Measurements from ENCODE around the gene CXCL13.
"Not testable (repeated sequence)": the region's sequence is repeated elsewhere in the genome, so short reads cannot be mapped to it uniquely, and the experiment has no call there.

The CXCL13 gene

DNA sequence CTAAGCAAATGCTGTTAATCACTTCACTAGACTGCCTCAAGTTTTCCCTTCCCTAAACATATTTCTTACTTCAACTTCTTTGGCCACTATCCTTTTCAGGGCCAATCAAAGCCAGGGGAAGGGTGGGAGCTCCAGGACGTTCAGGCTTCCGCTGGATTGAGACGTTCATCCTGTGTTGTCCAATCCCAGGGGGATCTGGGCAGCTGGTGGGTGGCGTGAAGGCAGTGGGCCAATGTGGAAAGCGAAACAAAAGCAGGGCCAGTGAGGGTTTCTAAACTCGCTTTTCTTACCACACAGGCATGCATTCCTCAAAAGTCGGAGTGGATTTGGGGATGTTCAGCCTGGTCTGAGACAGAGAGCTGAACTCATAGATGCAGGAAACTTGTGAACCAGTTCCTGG lies 7.6 kb downstream of the CXCL13 start:
- no peak for DNase-seq

DNA sequence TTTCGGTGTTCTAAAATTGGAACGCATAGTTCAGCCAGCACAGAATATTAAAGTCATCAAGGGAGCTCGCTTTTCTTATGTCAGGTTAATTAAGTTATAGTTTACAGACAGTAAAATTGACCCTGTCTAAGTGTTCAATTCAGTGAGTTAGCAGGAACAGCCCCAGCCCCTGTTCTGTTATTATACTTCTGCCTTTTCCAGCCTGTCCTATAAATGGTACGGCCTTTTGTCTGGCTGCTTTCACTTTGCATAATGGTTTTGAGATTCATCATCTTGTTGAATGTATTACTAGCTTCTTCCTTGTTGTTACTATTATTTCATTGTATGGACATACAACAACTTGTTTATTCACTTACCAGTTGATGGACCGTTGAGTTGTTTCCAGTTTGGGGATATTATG lies 9.5 kb downstream of the CXCL13 start:
- no peak for DNase-seq

DNA sequence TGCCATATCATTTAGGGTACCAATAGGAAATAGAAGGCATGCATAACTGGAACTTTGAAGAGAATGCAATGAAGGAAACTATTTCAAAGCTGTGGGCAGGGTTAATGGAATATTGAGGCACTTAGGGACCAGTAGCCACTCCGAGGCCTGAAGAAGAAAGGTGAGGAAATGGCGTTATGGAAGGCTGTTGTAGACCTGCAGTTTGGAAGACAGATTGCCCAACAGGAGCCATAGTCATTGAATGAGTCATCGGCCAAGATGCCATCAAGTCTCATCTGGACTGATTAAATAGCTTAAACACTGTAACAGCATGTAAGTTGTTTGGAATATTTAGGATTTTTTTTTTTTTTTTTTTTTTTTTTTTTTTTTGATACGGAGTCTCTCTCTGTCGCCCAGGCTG lies 11.6 kb downstream of the CXCL13 start:
- no peak for DNase-seq

DNA sequence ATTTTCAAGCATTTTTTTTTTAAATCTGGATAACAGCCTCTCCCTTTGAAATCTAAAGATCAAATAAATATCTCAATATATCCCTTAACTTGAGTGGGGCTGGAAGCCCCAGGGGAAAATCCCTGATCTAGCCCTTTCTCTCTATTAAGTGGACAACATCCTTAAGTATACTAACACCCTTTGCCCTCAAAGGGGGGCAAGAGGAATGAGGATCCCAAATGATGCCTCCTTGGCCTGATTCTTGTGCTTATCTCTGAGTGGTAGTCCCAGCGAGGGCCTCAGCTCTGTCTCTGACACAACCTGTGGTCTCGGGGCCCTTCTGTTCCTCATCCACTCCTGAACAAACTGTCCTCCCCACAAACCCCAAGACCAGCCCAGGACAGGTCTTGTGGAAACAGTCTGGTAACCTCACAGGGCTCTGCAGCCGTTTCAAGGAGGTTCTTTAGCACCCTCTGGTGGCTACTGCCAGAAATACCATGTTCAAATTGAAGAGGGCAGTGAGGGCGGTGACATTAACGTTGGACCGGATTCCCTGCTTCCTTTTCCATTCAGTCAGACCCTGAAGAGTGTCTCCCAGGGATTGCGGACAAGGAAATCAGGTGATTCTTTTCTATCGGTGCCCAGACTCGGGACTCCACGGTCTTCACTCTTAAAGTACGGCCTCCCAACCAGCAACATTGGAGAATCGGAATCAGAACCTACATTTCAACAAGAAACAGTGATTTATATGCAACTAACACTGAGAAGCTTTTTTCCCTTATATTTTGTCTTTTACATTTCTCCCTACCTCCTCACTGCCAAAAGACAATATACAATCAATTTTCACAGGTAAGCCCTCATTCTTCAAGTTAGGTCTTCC lies 13.0 kb downstream of the CXCL13 start:
- no peak for DNase-seq

DNA sequence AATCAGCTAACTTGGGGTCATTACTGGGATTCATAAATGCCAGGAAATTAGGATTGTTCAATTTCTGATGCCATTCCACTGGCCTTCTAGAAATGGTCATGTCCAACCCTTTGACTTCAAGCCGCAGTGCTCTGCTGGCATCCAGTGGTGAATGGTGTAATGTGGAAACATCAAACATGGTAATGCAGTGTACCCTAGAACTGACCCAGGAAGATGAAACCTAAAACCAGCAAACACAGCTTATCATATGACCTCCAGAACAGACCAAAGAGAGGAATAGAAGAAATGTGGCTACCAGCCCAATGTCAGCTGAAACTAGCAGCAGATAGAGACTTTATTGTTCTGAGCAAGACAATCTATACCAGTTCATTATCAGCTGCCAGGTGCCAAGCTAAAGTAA lies 13.8 kb downstream of the CXCL13 start:
- DNase-seq = no peak

DNA sequence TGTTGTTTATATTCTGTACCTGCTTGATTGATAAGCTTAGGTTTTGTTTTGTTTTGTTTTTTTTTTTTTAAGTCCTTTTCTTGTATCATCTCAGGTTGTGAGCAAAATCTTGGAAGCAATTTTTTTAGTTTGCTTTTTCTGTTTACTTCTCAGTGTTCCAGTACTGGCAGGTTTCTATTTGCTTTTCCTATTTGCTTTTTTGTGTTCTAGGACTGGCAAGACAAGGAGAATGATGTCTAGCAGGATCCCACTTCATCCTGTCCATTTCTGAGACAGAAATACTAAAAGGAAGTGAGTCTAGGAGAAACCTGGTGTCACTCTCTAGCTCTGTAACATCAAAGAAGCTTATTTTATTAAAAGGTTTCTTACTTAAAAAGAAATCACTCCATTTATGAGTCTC lies 15.6 kb downstream of the CXCL13 start:
- DNase-seq = no peak

DNA sequence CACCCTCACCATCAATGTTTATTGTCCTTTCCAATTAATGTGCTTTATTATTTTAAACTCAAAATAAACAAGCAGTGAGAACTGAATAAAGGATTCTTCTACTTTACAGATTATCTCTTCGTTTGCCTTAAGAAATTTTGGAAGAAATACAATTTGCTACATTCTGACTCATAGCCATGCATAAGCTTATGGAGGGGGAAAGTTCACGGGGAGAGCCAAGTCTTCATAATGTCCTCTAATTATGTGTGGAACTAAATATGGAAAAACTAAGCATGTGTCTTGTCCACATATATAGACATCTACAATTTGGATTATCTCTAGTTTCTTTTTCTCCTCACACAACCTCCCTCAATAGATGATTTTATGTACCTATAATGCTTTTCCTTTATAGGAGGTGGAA lies 17.5 kb downstream of the CXCL13 start:
- no peak for DNase-seq

DNA sequence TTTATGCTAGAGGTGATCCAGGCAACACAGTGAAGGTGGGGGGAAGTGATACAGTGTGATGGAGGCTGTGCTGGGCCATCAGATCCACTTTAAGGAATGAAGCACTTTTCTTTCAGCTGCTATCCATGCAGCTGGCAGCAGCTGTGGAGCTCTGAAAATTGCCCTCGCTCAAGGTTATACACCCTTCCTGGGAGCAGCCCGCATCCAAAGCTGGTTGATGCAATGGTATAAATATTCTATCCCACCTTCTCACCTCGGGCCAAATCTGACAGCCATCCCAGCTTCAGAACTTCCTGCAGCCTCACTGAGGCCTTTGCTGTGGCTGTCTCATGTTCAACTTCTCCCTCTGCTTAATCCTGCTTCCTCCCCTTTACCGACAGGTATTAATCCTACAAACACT lies 18.6 kb downstream of the CXCL13 start:
- no peak for DNase-seq

DNA sequence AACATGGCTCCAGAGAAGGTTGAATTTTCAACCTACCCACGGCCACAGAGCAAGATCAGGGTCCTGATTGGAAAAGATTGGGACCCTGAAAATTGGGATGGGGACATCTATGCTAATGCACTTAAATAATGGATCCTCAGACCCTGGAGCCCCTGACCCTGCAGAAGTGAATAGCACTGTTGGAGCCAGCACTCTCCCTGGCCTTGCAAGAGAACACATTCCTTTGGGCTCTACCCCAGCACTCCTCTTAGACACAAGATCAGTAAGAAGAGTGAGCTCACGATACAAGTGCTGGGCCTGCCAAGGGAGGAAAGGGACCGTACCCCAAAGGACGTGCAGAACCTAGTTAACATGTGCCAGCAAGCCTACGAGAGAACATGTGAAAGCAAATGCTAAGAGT lies 19.9 kb downstream of the CXCL13 start:
- no peak for DNase-seq

DNA sequence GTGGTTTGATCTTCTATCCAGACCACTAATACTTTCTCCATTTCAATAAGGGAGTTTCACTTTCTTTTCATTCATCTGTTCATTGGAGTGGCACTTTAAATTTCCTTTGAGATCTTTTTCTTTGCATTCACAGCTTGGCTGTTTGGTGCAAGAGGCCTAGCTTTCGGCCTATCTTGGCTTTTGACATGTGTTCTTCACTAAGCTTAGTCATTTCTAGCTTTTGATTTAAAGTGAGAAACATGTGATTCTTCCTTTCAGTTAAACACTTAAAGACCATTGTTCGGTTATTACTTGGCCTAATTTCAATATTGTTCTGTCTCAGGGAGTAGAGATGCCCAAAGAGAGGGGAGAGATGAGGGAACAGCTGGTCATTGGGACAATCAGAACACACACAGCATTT lies 24.3 kb downstream of the CXCL13 start:
- DNase-seq = no peak

DNA sequence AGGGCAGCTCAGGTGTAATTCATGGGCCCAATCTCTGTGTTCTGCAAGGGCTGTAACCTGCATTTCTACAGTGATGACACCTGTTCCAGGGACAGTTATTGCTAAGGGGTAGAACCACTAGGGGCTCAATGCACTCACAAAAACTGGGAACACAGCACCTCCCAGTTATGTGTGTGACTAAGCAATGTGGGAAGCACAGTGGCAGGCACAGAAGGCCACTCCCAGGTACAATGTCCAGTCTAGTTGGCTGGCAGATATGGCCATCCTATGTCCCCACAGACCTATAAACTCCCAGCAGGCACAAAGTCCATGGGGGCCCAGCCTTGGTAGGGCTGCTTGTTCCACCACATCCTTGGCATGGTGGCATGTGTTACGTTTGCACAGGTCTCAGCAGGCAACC lies 25.7 kb downstream of the CXCL13 start:
- DNase-seq = no peak

DNA sequence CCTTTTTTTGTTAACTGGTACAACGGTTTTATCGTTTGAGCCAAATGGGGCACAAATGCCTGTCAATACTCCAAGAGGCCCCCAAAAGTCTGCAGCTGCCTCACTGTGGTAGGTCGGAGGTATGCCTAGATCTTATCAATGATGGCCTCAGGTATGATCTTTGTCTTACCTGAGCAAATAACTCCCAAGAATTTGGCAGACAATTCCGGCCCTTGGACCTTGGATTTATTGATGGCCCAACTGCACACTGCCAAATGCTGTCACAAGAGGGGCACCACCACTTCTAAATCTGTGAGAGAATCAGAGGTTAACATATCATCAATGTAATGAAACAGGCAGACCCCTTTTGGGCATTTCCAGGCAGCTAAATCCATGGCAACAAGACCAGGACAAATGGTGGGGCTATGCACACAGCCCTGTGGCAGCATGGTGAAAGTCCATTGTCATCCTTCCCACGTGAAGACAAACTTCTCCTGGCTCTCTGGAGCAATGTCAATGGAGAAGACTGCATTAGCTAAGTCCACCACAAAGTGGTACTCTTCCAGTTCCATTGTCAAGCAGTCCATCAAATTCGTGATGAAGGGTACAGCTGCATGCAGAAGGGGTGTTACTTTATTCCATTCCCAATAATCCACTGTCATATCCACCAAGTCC lies 28.6 kb downstream of the CXCL13 start:
- DNase-seq = no peak

DNA sequence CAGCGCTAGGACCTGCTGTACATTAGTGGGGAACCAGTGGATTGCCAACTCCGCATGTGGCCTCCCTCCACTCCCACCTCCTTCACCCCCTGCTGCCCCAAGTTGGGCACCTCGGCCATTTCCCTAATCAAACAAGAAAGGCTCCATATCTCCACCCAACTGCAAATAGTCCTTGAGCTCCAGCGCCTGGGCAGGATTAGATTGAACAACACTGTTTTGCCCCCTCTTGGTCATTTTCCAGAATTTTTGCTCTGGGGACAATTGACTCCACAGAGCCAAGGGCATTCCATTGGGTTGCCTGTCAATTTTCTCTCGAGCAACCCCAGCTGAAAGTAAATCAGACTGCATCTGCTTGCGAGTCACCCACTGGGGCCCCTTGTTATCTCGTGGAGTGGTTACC lies 29.6 kb downstream of the CXCL13 start:
- no peak for DNase-seq

DNA sequence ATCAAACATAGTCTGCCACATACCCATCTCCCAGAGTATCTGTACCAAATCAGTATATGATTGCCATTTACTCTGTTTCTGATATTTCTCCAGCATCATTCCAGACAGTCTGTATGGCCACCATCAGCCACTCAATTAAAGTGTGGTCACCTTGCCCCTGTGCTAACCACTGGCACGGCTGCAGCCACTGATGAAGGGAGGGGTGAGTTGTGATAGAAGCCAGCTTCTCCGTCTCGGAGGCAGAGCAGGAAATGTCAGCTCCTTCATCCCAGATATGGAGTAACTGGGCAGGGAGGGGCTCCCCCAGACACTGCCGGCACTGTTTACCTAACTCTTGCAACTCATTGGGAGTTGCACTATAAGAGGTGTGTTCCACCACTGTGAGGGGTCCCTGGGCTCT lies 30.3 kb downstream of the CXCL13 start:
- DNase-seq = no peak

DNA sequence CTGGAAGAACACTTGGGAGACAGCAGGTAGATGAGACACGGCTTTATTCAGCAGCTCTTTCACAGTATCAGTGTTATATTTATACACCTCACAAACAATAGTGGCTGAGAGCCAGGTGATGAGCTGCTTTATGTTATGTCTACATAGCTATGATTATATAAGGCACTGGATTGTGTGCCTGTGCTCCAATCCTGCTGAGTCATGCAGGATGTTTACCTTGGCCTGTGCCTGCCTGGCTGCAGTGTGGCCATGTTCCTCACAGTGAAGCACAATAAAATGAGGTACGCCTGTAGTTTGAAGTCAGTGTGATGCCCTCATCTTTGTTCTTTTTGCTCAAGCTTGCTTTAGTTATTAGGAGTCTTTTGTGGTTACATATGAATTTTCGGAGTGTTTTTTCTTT lies 31.3 kb downstream of the CXCL13 start:
- DNase-seq = no peak

DNA sequence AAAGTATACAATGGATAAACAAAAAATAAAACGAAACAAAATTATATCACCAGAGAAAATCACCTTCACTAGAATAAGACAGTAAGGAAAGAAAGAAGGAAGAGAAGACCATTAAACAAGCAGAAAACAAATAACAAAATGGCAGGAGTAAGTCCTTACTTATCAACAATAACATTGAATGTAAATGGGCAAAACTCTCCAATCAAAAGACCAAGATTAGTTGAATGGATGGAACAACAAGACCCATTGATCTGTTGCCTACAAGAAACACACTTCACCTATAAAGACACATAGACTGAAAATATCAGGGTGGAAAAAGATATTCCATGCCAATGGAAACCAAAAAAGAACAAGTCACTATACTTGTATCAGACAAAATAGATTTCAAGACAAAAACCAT lies 38.4 kb downstream of the CXCL13 start:
- DNase-seq = not testable (repeated sequence)

DNA sequence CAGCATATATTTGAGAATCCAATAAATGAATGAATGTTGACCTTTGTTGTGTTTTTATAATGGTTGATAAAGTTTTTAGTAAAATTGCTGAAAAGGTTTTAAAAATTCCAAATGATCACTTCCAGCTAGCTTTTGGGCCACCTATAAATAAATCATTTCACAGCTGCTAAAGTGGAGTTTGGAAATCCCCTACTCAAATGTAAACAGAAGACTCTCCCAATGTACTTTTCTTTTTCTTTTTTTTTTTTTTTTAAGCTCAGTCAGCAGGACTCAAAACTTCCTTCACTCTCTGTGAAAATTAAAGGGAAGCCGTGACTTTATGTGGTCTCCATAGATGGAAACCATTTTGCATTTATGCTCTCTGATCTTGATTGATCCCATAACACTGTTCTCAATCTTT lies 45.2 kb downstream of the CXCL13 start:
- DNase-seq = no peak

DNA sequence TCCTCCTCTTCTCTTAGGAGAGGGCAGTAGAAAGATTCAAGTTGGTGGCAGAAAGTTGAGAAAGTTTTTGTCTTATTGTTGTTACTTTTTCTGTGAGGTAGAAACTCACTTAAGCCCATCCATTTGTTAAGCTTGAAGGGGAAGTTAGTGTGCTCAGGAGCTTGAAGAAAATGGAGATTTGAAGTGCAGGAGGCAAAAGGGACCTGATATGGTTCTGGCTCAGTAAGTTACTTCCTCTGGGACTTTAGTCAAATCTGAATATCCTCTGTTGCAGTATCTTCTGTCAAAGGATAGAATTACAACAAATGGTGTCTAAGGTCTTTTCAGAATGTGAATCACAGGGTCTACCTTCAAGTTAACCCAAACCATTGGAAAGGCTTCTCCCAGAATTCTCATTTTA lies 46.2 kb downstream of the CXCL13 start:
- no peak for DNase-seq

DNA sequence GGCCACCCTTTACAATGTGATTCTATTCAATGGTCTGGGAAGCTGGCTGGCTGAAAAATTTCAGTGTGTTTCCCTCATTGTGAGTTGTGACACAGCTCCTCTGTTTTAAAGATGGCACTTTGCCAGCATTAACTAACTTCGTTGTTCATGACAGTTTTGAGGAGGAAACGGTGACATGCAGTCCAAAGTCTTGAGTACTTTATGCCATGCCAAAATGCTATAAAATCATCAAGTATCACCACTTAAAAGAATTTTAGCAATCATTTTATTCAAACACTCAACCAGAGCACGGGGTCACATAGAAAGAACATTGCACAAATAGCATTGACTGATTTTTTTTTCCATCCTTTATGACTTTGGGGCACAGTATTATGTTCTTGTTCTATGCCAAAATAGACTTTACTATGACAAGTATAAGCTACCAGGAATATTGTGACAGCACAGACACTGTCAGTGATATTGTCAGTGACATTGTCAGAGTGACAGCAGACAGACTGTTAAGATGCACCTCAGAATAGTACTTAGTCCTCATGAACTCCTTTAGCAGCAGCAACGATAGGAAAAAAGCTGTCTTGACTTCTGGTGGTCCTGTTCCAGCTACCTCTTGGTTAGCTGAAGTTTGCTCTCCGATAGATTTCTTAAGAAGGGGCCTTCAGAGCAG lies 46.7 kb downstream of the CXCL13 start:
- no peak for DNase-seq

DNA sequence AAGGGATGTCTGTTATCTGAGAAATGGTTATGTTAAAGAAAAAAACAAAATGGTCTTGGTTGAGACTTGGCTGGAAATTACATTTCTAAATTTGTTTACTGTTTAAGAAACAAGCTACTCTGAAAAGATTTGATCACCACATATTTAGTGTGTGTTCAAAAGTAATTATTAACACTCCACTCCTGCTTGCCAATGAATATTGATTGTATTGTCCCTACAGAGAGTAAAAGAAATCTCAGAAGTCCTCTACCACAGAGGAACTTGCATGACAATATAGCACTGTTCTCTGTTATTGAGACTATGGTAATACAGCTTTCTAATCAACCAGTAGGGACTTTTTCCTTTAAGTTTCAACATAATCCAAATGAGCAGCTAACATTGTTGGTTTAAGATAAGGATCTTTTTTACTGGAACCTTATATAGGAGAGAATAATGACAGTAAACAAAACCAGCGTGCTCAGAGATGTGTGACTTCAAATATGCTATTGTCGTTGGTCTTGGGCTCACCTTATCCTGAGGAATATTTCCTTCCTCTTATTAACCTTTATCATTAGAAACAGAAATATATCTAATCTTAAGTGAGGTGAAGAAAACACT lies 47.6 kb downstream of the CXCL13 start:
- DNase-seq = no peak

DNA sequence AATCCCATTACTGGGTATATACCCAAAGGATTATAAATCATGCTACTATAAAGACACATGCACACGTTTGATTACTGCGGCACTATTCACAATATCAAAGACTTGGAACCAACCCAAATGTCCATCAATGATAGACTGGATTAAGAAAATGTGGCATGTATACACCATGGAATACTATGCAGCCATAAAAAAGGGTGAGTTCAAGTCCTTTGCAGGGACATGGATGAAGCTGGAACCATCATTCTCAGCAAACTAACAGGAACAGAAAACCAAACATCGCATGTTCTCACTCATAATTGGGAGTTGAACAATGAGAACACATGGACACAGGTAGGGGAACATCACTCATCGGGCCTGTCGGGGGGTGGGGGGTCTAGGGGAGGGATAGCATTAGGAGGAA lies 54.7 kb downstream of the CXCL13 start:
- DNase-seq = not testable (repeated sequence)

Data from NCI-H1417 treated with DMSO at 0.1 percent for 48 hours (cell line).